Upper lobe of left lung (tissue), 4 donors: Measurements from ENCODE around the gene SLC2A2.

Experiments
- EP300 ChIP-seq, 4 donors: sonication (generic); formaldehyde crosslinking; IDR thresholded peaks; one replicate each; pipeline ENCODE4 v1.5.1; 2017; ENCODE audit warnings: antibody characterized with exemption in 4 of 4, control low read depth in 2 of 4
- POLR2A ChIP-seq, 4 donors: fragments of 450-650 bp; IDR thresholded peaks; one replicate each; pipeline ENCODE4 v1.5.1; 2016 to 2017; ENCODE audit warnings: antibody characterized with exemption in 4 of 4, mild to moderate bottlenecking in 2 of 4
- TF ChIP-seq, protein P1 (sequence below), 6 experiments: fragments of 450-650 bp in 4 of 6; fragments of 200-600 bp in 2 of 6; sonication (generic) in 2 of 6; IDR thresholded peaks; one replicate each; pipeline ENCODE4 v1.5.1; 2016 to 2019; ENCODE audit warnings: antibody characterized with exemption in 6 of 6

GRCh38 chr3:170949211-170949610, 77.3 kb downstream of the SLC2A2 start:
- TF ChIP-seq POLR2A (IDR thresholded peaks at IDR 0.05) (no peak), EP300 (IDR thresholded peaks at IDR 0.05) (no peak)
- TF ChIP-seq, protein P1, sequence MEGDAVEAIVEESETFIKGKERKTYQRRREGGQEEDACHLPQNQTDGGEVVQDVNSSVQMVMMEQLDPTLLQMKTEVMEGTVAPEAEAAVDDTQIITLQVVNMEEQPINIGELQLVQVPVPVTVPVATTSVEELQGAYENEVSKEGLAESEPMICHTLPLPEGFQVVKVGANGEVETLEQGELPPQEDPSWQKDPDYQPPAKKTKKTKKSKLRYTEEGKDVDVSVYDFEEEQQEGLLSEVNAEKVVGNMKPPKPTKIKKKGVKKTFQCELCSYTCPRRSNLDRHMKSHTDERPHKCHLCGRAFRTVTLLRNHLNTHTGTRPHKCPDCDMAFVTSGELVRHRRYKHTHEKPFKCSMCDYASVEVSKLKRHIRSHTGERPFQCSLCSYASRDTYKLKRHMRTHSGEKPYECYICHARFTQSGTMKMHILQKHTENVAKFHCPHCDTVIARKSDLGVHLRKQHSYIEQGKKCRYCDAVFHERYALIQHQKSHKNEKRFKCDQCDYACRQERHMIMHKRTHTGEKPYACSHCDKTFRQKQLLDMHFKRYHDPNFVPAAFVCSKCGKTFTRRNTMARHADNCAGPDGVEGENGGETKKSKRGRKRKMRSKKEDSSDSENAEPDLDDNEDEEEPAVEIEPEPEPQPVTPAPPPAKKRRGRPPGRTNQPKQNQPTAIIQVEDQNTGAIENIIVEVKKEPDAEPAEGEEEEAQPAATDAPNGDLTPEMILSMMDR (IDR thresholded peaks at IDR 0.05): no peak
